ENCODE measurements around the gene SREBF1. TPM values are rescaled to one million over a fixed set of nuclear protein-coding genes. Genes with fewer than 3 reads are reported as not detected.

SREBF1 gene
- total and polyA plus RNA-seq, 2 of the 8 experiments (the other 6 are each of a cell fraction or from before 2014, with no cell fraction given): 28.6 to 70.8 TPM

DNA sequence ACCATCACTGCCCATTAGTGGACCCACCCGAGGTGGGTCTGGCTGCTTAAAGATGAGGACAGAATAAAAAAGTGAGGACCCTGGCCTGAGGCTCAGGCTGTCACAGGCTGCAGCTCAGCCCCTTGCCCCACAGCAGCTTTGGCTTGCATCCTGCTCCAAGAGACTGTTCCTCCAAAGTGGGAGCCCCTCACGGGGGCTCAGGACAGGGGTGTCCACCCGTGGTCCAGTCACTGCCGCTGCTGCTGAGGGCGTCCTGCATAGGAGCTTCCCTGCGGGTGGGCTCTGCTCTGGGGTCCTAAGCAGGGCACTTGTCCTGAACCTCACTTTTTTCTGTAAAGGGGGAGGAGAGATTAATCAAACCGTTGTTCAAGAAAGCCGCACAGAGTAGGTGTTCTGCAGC is 47.8 kb downstream of the SREBF1 start:
- Histone ChIP-seq H3K27ac (ENCODE audit: low read depth, low read length) (no peak overlapping the region), H4K8ac (ENCODE audit: extremely low read depth, insufficient read depth, low read length) (no peak overlapping the region), H2BK12ac (ENCODE audit: low read depth, low read length) (no peak overlapping the region), H2BK15ac (ENCODE audit: low read length) (no peak overlapping the region; the same call in 1 of the 2 replicates), H2BK20ac (ENCODE audit: low read length) (no peak overlapping the region), H3K79me2 (ENCODE audit: control insufficient read depth in 1 of 2, insufficient read depth in 2 of 2, low read length in 2 of 2) (no peaks in the 10 kb centered on the region), H2BK120ac (replicated peaks; ENCODE audit: low read depth, low read length) (no peak overlapping the region), H3K9me3 (ENCODE audit: insufficient read depth in 2 of 2, low read depth in 1 of 2, low read length in 1 of 2) (no peaks in the 10 kb centered on the region), H3K4me1 (replicated peaks in 1 of 4; ENCODE audit: control insufficient read depth in 3 of 4, insufficient read depth in 4 of 4, low read length in 3 of 4) (peaks cover 14 to 46% (median 34%) of the 10 kb centered on the region in 4 experiments), H2AK5ac (ENCODE audit: low read depth, low read length) (no peak overlapping the region), H2AFZ (ENCODE audit: low read length) (no peak overlapping the region), H2BK5ac (ENCODE audit: low read depth, low read length) (no peak overlapping the region), H4K5ac (ENCODE audit: insufficient read length, low read depth, low read length) (no peak overlapping the region), H3K4ac (replicated peaks; ENCODE audit: insufficient read length, low read depth, low read length) (no peak overlapping the region), H3K79me1 (ENCODE audit: low read depth, low read length) (no peaks in the 10 kb centered on the region), H3K18ac (ENCODE audit: extremely low read depth, low read length) (no peak overlapping the region), H4K91ac (replicated peaks; ENCODE audit: insufficient read length, low read length) (no peak overlapping the region), H3K56ac (replicated peaks; ENCODE audit: insufficient read length, low read depth, low read length) (no peak overlapping the region), H3K27me3 (replicated peaks in 1 of 4; ENCODE audit: control insufficient read depth in 3 of 4, extremely low read depth in 1 of 4, insufficient read depth in 3 of 4, low read length in 3 of 4) (peaks cover 6 to 52% (median 29%) of the 10 kb centered on the region in 4 experiments), H4K20me1 (replicated peaks in 1 of 2; ENCODE audit: control insufficient read depth in 1 of 2, insufficient read depth in 2 of 2, low read length in 2 of 2) (peaks cover 0 to 6% of the 10 kb centered on the region in 2 experiments), H3K23ac (ENCODE audit: insufficient read length) (no peak overlapping the region), H3K9ac (replicated peaks in 1 of 4; ENCODE audit: extremely low read depth in 1 of 4, low read depth in 3 of 4, low read length in 3 of 4) (no peak overlapping the region), H3K14ac (ENCODE audit: insufficient read length) (no peak overlapping the region), H3K23me2 (ENCODE audit: low read depth, low read length) (peaks cover 8% of the 10 kb centered on the region; the same call in 1 of the 2 replicates), H3K36me3 (ENCODE audit: control insufficient read depth in 2 of 4, insufficient read depth in 4 of 4, low read length in 3 of 4) (no peaks in the 10 kb centered on the region), H3K4me3 (ENCODE audit: extremely low read depth in 1 of 4, insufficient read depth in 2 of 4, low read depth in 3 of 4, low read length in 4 of 4) (no peak overlapping the region), H3K4me2 (ENCODE audit: insufficient read depth in 1 of 2, low read depth in 2 of 2, low read length in 2 of 2) (no peak overlapping the region)
- ChIA-PET POLR2A (ENCODE audit: partially characterized antibody) (interaction anchor here (1.1 to 1.8 kb wide), 4 partner anchors 21 to 107 kb away, joined by 3 to 5 read pairs (median 4); partner anchors contain the start of gene SREBF1), CTCF (ENCODE audit: partially characterized antibody) (interaction anchor here (0.6 to 7.5 kb wide), 9 partner anchors 8 to 192 kb away, joined by 3 to 48 read pairs (median 4); no protein-coding TSS in a partner anchor)
- TF ChIP-seq JUND (IDR thresholded peaks at IDR 0.05; ENCODE audit: low read length): no peak
- TF ChIP-seq CBX8 (IDR thresholded peaks at IDR 0.05; ENCODE audit: borderline replicate concordance, low read depth, low read length): no peak
- no peak for TF ChIP-seq RFX5 (IDR thresholded peaks at IDR 0.05; ENCODE audit: borderline replicate concordance, low read depth, low read length)
- no peak for TF ChIP-seq CHD1 (IDR thresholded peaks at IDR 0.05; ENCODE audit: low read depth, low read length)
- TF ChIP-seq CREB1 (IDR thresholded peaks at IDR 0.05): no peak
- no peak for TF ChIP-seq KDM1A (IDR thresholded peaks at IDR 0.05; ENCODE audit: borderline replicate concordance, low read length)
- TF ChIP-seq, protein P1, sequence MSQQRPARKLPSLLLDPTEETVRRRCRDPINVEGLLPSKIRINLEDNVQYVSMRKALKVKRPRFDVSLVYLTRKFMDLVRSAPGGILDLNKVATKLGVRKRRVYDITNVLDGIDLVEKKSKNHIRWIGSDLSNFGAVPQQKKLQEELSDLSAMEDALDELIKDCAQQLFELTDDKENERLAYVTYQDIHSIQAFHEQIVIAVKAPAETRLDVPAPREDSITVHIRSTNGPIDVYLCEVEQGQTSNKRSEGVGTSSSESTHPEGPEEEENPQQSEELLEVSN (IDR thresholded peaks at IDR 0.05): no peak
- no peak for FAIRE-seq
- WGBS, 2 experiments (ENCODE audit: extremely low coverage in 1 of 2, insufficient coverage in 1 of 2, insufficient read length in 1 of 2, insufficient replicate concordance in 2 of 2, low coverage in 1 of 2, low lambda C conversion rate in 2 of 2, missing lambda C conversion rate in 1 of 2): 91% methylated on average over 8 of the region's 8 CpGs; no CpG with 5 or more reads in 1 of the 2 experiments
- DNase-seq (ENCODE audit: low read depth in 1 of 2, low spot score in 2 of 2): no peak
